ENCODE results near the gene PNMA8B.

GRCh38 chr19:46497773-46498172 is 2.1 kb upstream of the PNMA8B start:
- TF ChIP-seq CTCF (conservative IDR thresholded peaks at IDR 0.05 in 1 of 2, IDR thresholded peaks at IDR 0.05 in 1 of 2; ENCODE audit: extremely low read depth in 1 of 2, insufficient read depth in 1 of 2, low read depth in 1 of 2, low read length in 2 of 2) (no peak), EZH2 (IDR thresholded peaks at IDR 0.05; ENCODE audit: borderline replicate concordance, low read length) (no peak)

Measured in mammary epithelial cell (primary cell).